Measurements from ENCODE around the gene MSI1.
"Not testable (repeated sequence)": the region's sequence is repeated elsewhere in the genome, so short reads cannot be mapped to it uniquely, and the experiment has no call there.

The MSI1 gene

GRCh38 chr12:120346031-120346430, 22.9 kb downstream of the MSI1 start:
- no peak for TF ChIP-seq CTCF (IDR thresholded peaks at IDR 0.05; ENCODE audit: extremely low read depth, missing control alignments)

GRCh38 chr12:120343692-120344091, 25.3 kb downstream of the MSI1 start:
- no peak for TF ChIP-seq CTCF (IDR thresholded peaks at IDR 0.05; ENCODE audit: extremely low read depth, missing control alignments)
- DNase-seq (ENCODE audit: low spot score), result no peak

More at GRCh38 chr12:120346031-120346430, 22.9 kb downstream of the MSI1 start:
- DNase-seq (ENCODE audit: low spot score), result peak; percentile 2

GRCh38 chr12:120343039-120343537, 25.9 kb downstream of the MSI1 start:
- TF ChIP-seq CTCF (IDR thresholded peaks at IDR 0.05; ENCODE audit: extremely low read depth, missing control alignments), result no peak
- DNase-seq (ENCODE audit: low spot score), result no peak

- no peak for DNase-seq (ENCODE audit: low spot score)
- TF ChIP-seq CTCF (IDR thresholded peaks at IDR 0.05; ENCODE audit: extremely low read depth, missing control alignments), result no peak
Observed at GRCh38 chr12:120342175-120343038, 26.6 kb downstream of the MSI1 start.

GRCh38 chr12:120339256-120339655, 29.7 kb downstream of the MSI1 start:
- no peak for TF ChIP-seq CTCF (IDR thresholded peaks at IDR 0.05; ENCODE audit: extremely low read depth, missing control alignments)
- DNase-seq (ENCODE audit: low spot score), result no peak

- DNase-seq (ENCODE audit: low spot score), result no peak
- no peak for TF ChIP-seq CTCF (IDR thresholded peaks at IDR 0.05; ENCODE audit: extremely low read depth, missing control alignments)
Observed at GRCh38 chr12:120337730-120338129, 31.2 kb downstream of the MSI1 start.

GRCh38 chr12:120336392-120336791, 32.6 kb downstream of the MSI1 start:
- DNase-seq (ENCODE audit: low spot score), result not testable (repeated sequence)

- peak; percentile 34 for TF ChIP-seq CTCF (IDR thresholded peaks at IDR 0.05; ENCODE audit: extremely low read depth, missing control alignments)
- DNase-seq (ENCODE audit: low spot score), result not testable (repeated sequence)
Observed at GRCh38 chr12:120335447-120335846, 33.5 kb downstream of the MSI1 start.
